Chondrocyte (in vitro differentiated cells): Measurements from ENCODE around the gene OPHN1. TPM values are rescaled to one million over a fixed set of nuclear protein-coding genes. Genes with fewer than 3 reads are reported as not detected.
A peak's percentile ranks its signal among the peaks of the same experiment; 100 is the strongest.

ENCODE experiments used
- DNase-seq: peaks from one replicate; pipeline ENCODE4 v3.0.0; 2021; ENCODE audit warnings: mixed read lengths, low spot score
- H3K27ac Mint-ChIP-seq: one replicate; pipeline ENCODE4 v1.8.0; 2021; ENCODE audit warnings: mild to moderate bottlenecking, moderate library complexity, mixed read lengths; ENCODE audit not compliant: unreplicated experiment
- H3K27me3 Mint-ChIP-seq: 2 replicates; pipeline ENCODE4 v1.8.0; 2021; ENCODE audit warnings: low read depth, mixed read lengths
- H3K36me3 Mint-ChIP-seq: 2 replicates; pipeline ENCODE4 v1.8.0; 2021; ENCODE audit warnings: low read depth, mixed read lengths
- H3K4me1 Mint-ChIP-seq: 2 replicates; pipeline ENCODE4 v1.8.0; 2021; ENCODE audit warnings: low read depth, mild to moderate bottlenecking, mixed read lengths
- H3K4me3 Mint-ChIP-seq: one replicate; pipeline ENCODE4 v1.8.0; 2021; ENCODE audit warnings: mild to moderate bottlenecking, moderate library complexity, mixed read lengths; ENCODE audit not compliant: unreplicated experiment
- H3K9me3 Mint-ChIP-seq: 2 replicates; pipeline ENCODE4 v1.8.0; 2021; ENCODE audit warnings: low read depth, mixed read lengths
- CTCF ChIP-seq: fragments of 200-600 bp; sonication (generic); IDR thresholded peaks from 2 replicates; pipeline ENCODE4 v1.5.0; 2021; ENCODE audit warnings: antibody characterized with exemption, mild to moderate bottlenecking, moderate library complexity
- total RNA-seq: library from RNA; stranded (reverse); gene quantifications from 3 replicates; pipeline ENCODE4 v1.2.1, GENCODE V29; 2021

Gene OPHN1
- total RNA-seq, 1 donor from 2014 or later = 6.1 TPM

GRCh38 chrX:68428431-68428830 lies 4.9 kb downstream of the OPHN1 start:
- Mint-ChIP-seq H3K27ac (peak overlapping the region; percentile 6), H3K9me3 (no peaks in the 10 kb centered on the region), H3K36me3 (peaks cover 1% of the 10 kb centered on the region), H3K27me3 (no peaks in the 10 kb centered on the region), H3K4me3 (no peak overlapping the region), H3K4me1 (peaks cover 21% of the 10 kb centered on the region)
- DNase-seq = no peak
- TF ChIP-seq CTCF = no peak

GRCh38 chrX:68424719-68425118 lies 8.6 kb downstream of the OPHN1 start:
- peaks cover 2% of the 10 kb centered on the region for H3K36me3 Mint-ChIP-seq
- H3K9me3 Mint-ChIP-seq = no peaks in the 10 kb centered on the region
- H3K4me1 Mint-ChIP-seq = peaks cover 29% of the 10 kb centered on the region
- H3K27ac Mint-ChIP-seq = no peak overlapping the region
- no peak for TF ChIP-seq CTCF
- H3K4me3 Mint-ChIP-seq = no peak overlapping the region
- DNase-seq = no peak
- no peaks in the 10 kb centered on the region for H3K27me3 Mint-ChIP-seq

GRCh38 chrX:68422478-68422877 lies 10.8 kb downstream of the OPHN1 start:
- Mint-ChIP-seq H3K36me3 (peaks cover 2% of the 10 kb centered on the region), H3K27me3 (no peaks in the 10 kb centered on the region), H3K9me3 (no peaks in the 10 kb centered on the region), H3K27ac (peak overlapping the region; percentile 22), H3K4me3 (no peak overlapping the region), H3K4me1 (peaks cover 21% of the 10 kb centered on the region)
- no peak for TF ChIP-seq CTCF
- no peak for DNase-seq

GRCh38 chrX:68421636-68422035 lies 11.7 kb downstream of the OPHN1 start:
- Mint-ChIP-seq H3K9me3 (no peaks in the 10 kb centered on the region), H3K4me3 (no peak overlapping the region), H3K27me3 (no peaks in the 10 kb centered on the region), H3K27ac (peak overlapping the region; percentile 59), H3K4me1 (peaks cover 22% of the 10 kb centered on the region), H3K36me3 (peaks cover 2% of the 10 kb centered on the region)
- DNase-seq = no peak
- TF ChIP-seq CTCF = no peak

GRCh38 chrX:68420559-68420958 lies 12.7 kb downstream of the OPHN1 start:
- H3K36me3 Mint-ChIP-seq = peaks cover 2% of the 10 kb centered on the region
- TF ChIP-seq CTCF = no peak
- no peaks in the 10 kb centered on the region for H3K9me3 Mint-ChIP-seq
- no peak for DNase-seq
- no peaks in the 10 kb centered on the region for H3K27me3 Mint-ChIP-seq
- H3K27ac Mint-ChIP-seq = peak overlapping the region; percentile 3
- H3K4me3 Mint-ChIP-seq = no peak overlapping the region
- peaks cover 31% of the 10 kb centered on the region for H3K4me1 Mint-ChIP-seq
